HepG2 (cell line): ENCODE data around the gene SRD5A1. TPM values are rescaled to one million over a fixed set of nuclear protein-coding genes. Genes with fewer than 3 reads are reported as not detected.

Source experiments
- ATAC-seq: fragments of 200-7000 bp; cut with Tn5 transposase; 3 replicates; pipeline ENCODE4 v1.9.1; 2020; ENCODE audit warnings: mild to moderate bottlenecking, moderate library complexity
- BruUV-seq: library from RNA; stranded (reverse); fragments of 400-500 nt; replicated peaks from 2 replicates; lab custom pipeline; 2021; lab: Mats Ljungman, UMichigan
- CTCF ChIA-PET: fragments of 300-600 bp; formaldehyde crosslinking; extraction: SDS; loops from one replicate; lab custom pipeline; 2021; ENCODE audit warnings: low total read pairs, inconsistent platforms, low intra/inter-chr PET ratio; lab: Yijun Ruan, JAX
- POLR2A ChIA-PET: fragments of 350-600 bp; sonication (Branson Sonifier 250); formaldehyde crosslinking; loops from one replicate; lab custom pipeline; 2020; ENCODE audit warnings: antibody characterized with exemption, inconsistent platforms; lab: Yijun Ruan, JAX
- DNase-seq: peaks from one replicate; pipeline ENCODE4 v3.0.0-alpha.2; 2015; ENCODE audit warnings: low spot score
- FAIRE-seq: peaks from 3 replicates; lab custom pipeline; 2011; peaks lifted over from hg19 to GRCh38; lab: Jason Lieb, UNC
- H2AFZ ChIP-seq: one replicate; pipeline ENCODE4 v1.6.1; 2011; ENCODE audit warnings: low read length, inconsistent platforms
- H3K27ac ChIP-seq: fragments of 300-600 bp; 3 replicates; pipeline ENCODE4 v1.8.0; 2011; ENCODE audit warnings: mixed run types, mild to moderate bottlenecking, mixed read lengths, low read length, inconsistent platforms; ENCODE audit not compliant: insufficient read depth; ENCODE audit errors: extremely low read length
- H3K27me3 ChIP-seq, 2 experiments: fragments of 200-600 bp in 1 of 2; 2 replicates in 1 of 2; 3 replicates in 1 of 2; pipeline versions ENCODE4 v1.6.0 to v1.8.0; 2011; ENCODE audit warnings: low read length in 2 of 2, mild to moderate bottlenecking in 2 of 2, moderate library complexity in 2 of 2, inconsistent platforms in 1 of 2; ENCODE audit not compliant: insufficient read depth in 2 of 2, control insufficient read depth in 1 of 2
- H3K36me3 ChIP-seq, 2 experiments: fragments of 200-600 bp in 1 of 2; replicated peaks in 1 of 2; 2 replicates in 1 of 2; 3 replicates in 1 of 2; pipeline versions ENCODE4 v1.5.1 to v1.8.0; 2011; ENCODE audit warnings: low read length in 2 of 2, inconsistent platforms in 1 of 2; ENCODE audit not compliant: insufficient read depth in 2 of 2, control insufficient read depth in 1 of 2
- H3K4me1 ChIP-seq: 2 replicates; pipeline ENCODE4 v1.5.1; 2012; ENCODE audit warnings: low read length, inconsistent platforms; ENCODE audit not compliant: insufficient read depth
- H3K4me2 ChIP-seq: 2 replicates; pipeline ENCODE4 v1.6.0; 2011; ENCODE audit warnings: low read depth, low read length, inconsistent platforms
- H3K4me3 ChIP-seq, 3 experiments: fragments of 200-600 bp in 1 of 3; sonication (generic), shearing (Covaris generic) in 1 of 3; replicated peaks in 1 of 3; 2 replicates each; pipeline ENCODE4 v1.5.1; 2011 to 2016; ENCODE audit warnings: low read length in 3 of 3, inconsistent platforms in 2 of 3, low read depth in 2 of 3, mild to moderate bottlenecking in 2 of 3, control low read depth in 1 of 3, mixed read lengths in 1 of 3; ENCODE audit not compliant: insufficient read depth in 1 of 3
- H3K79me2 ChIP-seq: one replicate; pipeline ENCODE4 v1.6.1; 2011; ENCODE audit warnings: low read length, inconsistent platforms; ENCODE audit not compliant: insufficient read depth
- H3K9ac ChIP-seq: 2 replicates; pipeline ENCODE4 v1.6.0; 2011; ENCODE audit warnings: mild to moderate bottlenecking, low read depth, low read length, inconsistent platforms; ENCODE audit not compliant: insufficient read depth
- H3K9me3 ChIP-seq: 2 replicates; pipeline ENCODE4 v1.5.1; 2012; ENCODE audit warnings: mild to moderate bottlenecking, low read length
- H4K20me1 ChIP-seq: 2 replicates; pipeline ENCODE4 v1.6.0; 2011; ENCODE audit warnings: inconsistent platforms, mild to moderate bottlenecking, low read length, moderate library complexity; ENCODE audit not compliant: insufficient read depth
- GABPA ChIP-seq, 2 experiments: IDR thresholded peaks; 2 replicates each; pipeline ENCODE4 v1.6.1; 2011 to 2016; ENCODE audit warnings: low read depth in 2 of 2, low read length in 1 of 2, missing biosample characterization in 1 of 2, missing genetic modification characterization in 1 of 2
- HOXA3 ChIP-seq: sonication (generic); formaldehyde crosslinking; IDR thresholded peaks from 2 replicates; pipeline ENCODE4 v1.5.0; 2020; ENCODE audit warnings: missing genetic modification reagents
- IRF2 ChIP-seq: IDR thresholded peaks from 2 replicates; pipeline ENCODE4 v1.6.1; 2018; ENCODE audit warnings: missing genetic modification reagents, missing compliant biosample characterization
- NBN ChIP-seq: fragments of 450-650 bp; conservative IDR thresholded peaks from 2 replicates; pipeline ENCODE4 v1.6.1; 2017
- NR1H2 ChIP-seq: sonication (generic); formaldehyde crosslinking; IDR thresholded peaks from 2 replicates; pipeline ENCODE4 v1.8.1; 2022; ENCODE audit warnings: low read depth, missing genetic modification reagents, borderline replicate concordance
- RXRA ChIP-seq: sonication (generic); formaldehyde crosslinking; IDR thresholded peaks from 2 replicates; pipeline ENCODE4 v1.5.1; 2020; ENCODE audit warnings: missing genetic modification reagents
- SRSF1 ChIP-seq: fragments of 200-400 bp; formaldehyde crosslinking; optimal IDR thresholded peaks from 2 replicates; pipeline ENCODE3; 2017; ENCODE audit warnings: mild to moderate bottlenecking, low read depth, low read length, moderate library complexity
- TCF7 ChIP-seq: sonication (generic); IDR thresholded peaks from 2 replicates; pipeline ENCODE4 v1.6.1; 2016; ENCODE audit warnings: antibody characterized with exemption, low read depth
- ZBTB21 ChIP-seq: sonication (generic); formaldehyde crosslinking; IDR thresholded peaks from 2 replicates; pipeline ENCODE4 v1.4.0; 2020; ENCODE audit warnings: missing genetic modification reagents
- ZNF124 ChIP-seq: sonication (generic); formaldehyde crosslinking; IDR thresholded peaks from 2 replicates; pipeline ENCODE4 v1.4.0; 2020; ENCODE audit warnings: missing genetic modification reagents
- ZNF430 ChIP-seq: sonication (generic); formaldehyde crosslinking; IDR thresholded peaks from 2 replicates; pipeline ENCODE4 v1.9.0; 2021; ENCODE audit warnings: mild to moderate bottlenecking, missing genetic modification reagents
- ZNF761 ChIP-seq: sonication (generic); formaldehyde crosslinking; conservative IDR thresholded peaks from 2 replicates; pipeline ENCODE4 v1.4.0; 2020; ENCODE audit warnings: mild to moderate bottlenecking, missing genetic modification reagents
- ZNF788 ChIP-seq: sonication (generic); formaldehyde crosslinking; IDR thresholded peaks from 2 replicates; pipeline ENCODE4 v1.5.0; 2020; ENCODE audit warnings: mild to moderate bottlenecking, missing genetic modification reagents, borderline replicate concordance
- ZSCAN12 ChIP-seq: sonication (generic); formaldehyde crosslinking; IDR thresholded peaks from 2 replicates; pipeline ENCODE4 v1.9.0; 2021; ENCODE audit warnings: mild to moderate bottlenecking, missing genetic modification reagents
- ZSCAN21 ChIP-seq: sonication (generic); formaldehyde crosslinking; IDR thresholded peaks from 2 replicates; pipeline ENCODE4 v1.8.0; 2022; ENCODE audit warnings: mild to moderate bottlenecking, missing genetic modification reagents, moderate library complexity, borderline replicate concordance
- WGBS: methylation state at CpG from one replicate; pipeline ENCODE4 v1.1.6; 2017; ENCODE audit warnings: low lambda C conversion rate; 5-methylcytosine and 5-hydroxymethylcytosine counted together
- in situ Hi-C: cut with HindIII; loops from 2 replicates; pipeline ENCODE4 v1.10.0; 2017; ENCODE audit warnings: low pct_unique_long_range_greater_than_20kb; ENCODE audit not compliant: extremely low pct_ligation_motif_present
- intact Hi-C: fragments of 100-400 bp; cut with micrococcal nuclease; formaldehyde crosslinking; loops from one replicate; pipeline ENCODE4 v1.10.0; 2022; ENCODE audit not compliant: unreplicated experiment
- polyA plus RNA-seq, 8 experiments: library from polyadenylated mRNA; depleted of rRNA in 3 of 8; stranded (reverse) in 7 of 8; unstranded in 1 of 8; fragments of >200 nt; fragmentation: Illumina TruSeq in 4 of 8; extraction: Trizol in 4 of 8; gene quantifications; 2 replicates each; pipeline versions ENCODE4 v1.2.1 to v1.2.3, GENCODE V29; 2011 to 2016; ENCODE audit warnings: low read depth in 4 of 8, missing spikeins in 1 of 8, mixed read lengths in 1 of 8; ENCODE audit not compliant: insufficient read depth in 1 of 8
- total RNA-seq, 5 experiments: library from RNA; depleted of rRNA; stranded (reverse); fragments of >200 nt; fragmentation: Illumina TruSeq; extraction: Trizol; gene quantifications; 2 replicates each; pipeline ENCODE4 v1.2.3, GENCODE V29; 2016; ENCODE audit warnings: low read depth in 1 of 5
- TF ChIP-seq, protein P1 (sequence below): sonication (generic); formaldehyde crosslinking; IDR thresholded peaks from 2 replicates; pipeline ENCODE4 v1.5.0; 2020; ENCODE audit warnings: mild to moderate bottlenecking, missing genetic modification reagents
- TF ChIP-seq, protein P2 (sequence below): sonication (generic); formaldehyde crosslinking; IDR thresholded peaks from 2 replicates; pipeline ENCODE4 v1.5.0; 2020; ENCODE audit warnings: mild to moderate bottlenecking, missing genetic modification reagents
- TF ChIP-seq, protein P3 (sequence below): sonication (generic); formaldehyde crosslinking; IDR thresholded peaks from 2 replicates; pipeline ENCODE4 v1.4.0; 2020; ENCODE audit warnings: missing genetic modification reagents
- TF ChIP-seq, protein P4 (sequence below): sonication (generic); formaldehyde crosslinking; IDR thresholded peaks from 2 replicates; pipeline ENCODE4 v1.8.0; 2022; ENCODE audit warnings: mild to moderate bottlenecking, missing genetic modification reagents, moderate library complexity
- TF ChIP-seq, protein P5 (sequence below): sonication (generic); formaldehyde crosslinking; IDR thresholded peaks from 2 replicates; pipeline ENCODE4 v1.5.0; 2020; ENCODE audit warnings: missing genetic modification reagents

SRD5A1 gene
- total and polyA plus RNA-seq, 2 of the 13 experiments (the other 11 are each of a cell fraction or from before 2014, with no cell fraction given) = 6.1 to 9.9 TPM

DNA sequence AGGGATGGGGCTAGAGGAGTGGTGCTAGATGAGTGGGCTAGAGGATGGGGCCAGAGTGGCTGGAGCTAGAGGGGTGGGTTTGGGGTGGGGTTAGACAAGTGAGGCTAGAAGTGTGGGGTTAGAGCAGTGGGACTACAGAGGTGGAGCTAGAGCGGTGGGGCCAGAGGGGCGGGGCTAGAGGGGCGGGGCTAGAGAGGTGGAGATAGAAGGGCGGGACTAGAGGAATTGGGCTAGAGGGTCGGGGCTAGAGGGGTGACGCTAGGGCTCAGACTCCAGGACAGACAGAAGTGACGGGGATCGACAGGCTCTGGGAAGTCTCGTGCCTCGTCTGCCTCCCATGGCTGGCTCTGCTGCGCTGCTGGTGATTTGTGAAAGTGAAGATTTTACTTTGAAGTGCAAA lies 49.0 kb downstream of the SRD5A1 start:
- Histone ChIP-seq H3K4me3 (no peak overlapping the region), H3K4me1 (peaks cover 2% of the 10 kb centered on the region), H3K79me2 (no peaks in the 10 kb centered on the region), H3K9ac (no peak overlapping the region), H3K9me3 (no peaks in the 10 kb centered on the region), H3K4me2 (no peak overlapping the region), H3K36me3 (no peaks in the 10 kb centered on the region), H3K27ac (no peak overlapping the region), H4K20me1 (no peaks in the 10 kb centered on the region), H3K27me3 (no peaks in the 10 kb centered on the region; a peak in 1 of 5 replicates), H2AFZ (no peak overlapping the region)
- ChIA-PET CTCF (no interaction called here), POLR2A (no interaction called here)
- FAIRE-seq = no peak
- WGBS = 24% methylated on average over 11 of the region's 11 CpGs
- no peak for ATAC-seq
- in situ Hi-C loops = no loop called here
- TF ChIP-seq IRF2 = no peak
- TF ChIP-seq RXRA (CRISPR knock-in tag) = no peak
- TF ChIP-seq ZSCAN12 (CRISPR knock-in tag) = no peak
- TF ChIP-seq, protein P1, sequence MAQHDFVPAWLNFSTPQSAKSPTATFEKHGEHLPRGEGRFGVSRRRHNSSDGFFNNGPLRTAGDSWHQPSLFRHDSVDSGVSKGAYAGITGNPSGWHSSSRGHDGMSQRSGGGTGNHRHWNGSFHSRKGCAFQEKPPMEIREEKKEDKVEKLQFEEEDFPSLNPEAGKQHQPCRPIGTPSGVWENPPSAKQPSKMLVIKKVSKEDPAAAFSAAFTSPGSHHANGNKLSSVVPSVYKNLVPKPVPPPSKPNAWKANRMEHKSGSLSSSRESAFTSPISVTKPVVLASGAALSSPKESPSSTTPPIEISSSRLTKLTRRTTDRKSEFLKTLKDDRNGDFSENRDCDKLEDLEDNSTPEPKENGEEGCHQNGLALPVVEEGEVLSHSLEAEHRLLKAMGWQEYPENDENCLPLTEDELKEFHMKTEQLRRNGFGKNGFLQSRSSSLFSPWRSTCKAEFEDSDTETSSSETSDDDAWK (CRISPR knock-in tag) = no peak
- TF ChIP-seq ZNF788 = no peak
- no peak for TF ChIP-seq ZSCAN21
- no peak for TF ChIP-seq NR1H2
- no peak for TF ChIP-seq HOXA3 (CRISPR knock-in tag)
- no peak for TF ChIP-seq NBN
- no peak for TF ChIP-seq GABPA (IDR thresholded peaks at IDR 0.05; ENCODE audit: low read depth, low read length)
- no peak for TF ChIP-seq GABPA (CRISPR knock-in tag; IDR thresholded peaks at IDR 0.05; ENCODE audit: low read depth)
- TF ChIP-seq, protein P2, sequence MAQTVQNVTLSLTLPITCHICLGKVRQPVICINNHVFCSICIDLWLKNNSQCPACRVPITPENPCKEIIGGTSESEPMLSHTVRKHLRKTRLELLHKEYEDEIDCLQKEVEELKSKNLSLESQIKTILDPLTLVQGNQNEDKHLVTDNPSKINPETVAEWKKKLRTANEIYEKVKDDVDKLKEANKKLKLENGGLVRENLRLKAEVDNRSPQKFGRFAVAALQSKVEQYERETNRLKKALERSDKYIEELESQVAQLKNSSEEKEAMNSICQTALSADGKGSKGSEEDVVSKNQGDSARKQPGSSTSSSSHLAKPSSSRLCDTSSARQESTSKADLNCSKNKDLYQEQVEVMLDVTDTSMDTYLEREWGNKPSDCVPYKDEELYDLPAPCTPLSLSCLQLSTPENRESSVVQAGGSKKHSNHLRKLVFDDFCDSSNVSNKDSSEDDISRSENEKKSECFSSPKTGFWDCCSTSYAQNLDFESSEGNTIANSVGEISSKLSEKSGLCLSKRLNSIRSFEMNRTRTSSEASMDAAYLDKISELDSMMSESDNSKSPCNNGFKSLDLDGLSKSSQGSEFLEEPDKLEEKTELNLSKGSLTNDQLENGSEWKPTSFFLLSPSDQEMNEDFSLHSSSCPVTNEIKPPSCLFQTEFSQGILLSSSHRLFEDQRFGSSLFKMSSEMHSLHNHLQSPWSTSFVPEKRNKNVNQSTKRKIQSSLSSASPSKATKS (CRISPR knock-in tag) = no peak
- TF ChIP-seq TCF7 = no peak
- TF ChIP-seq, protein P3, sequence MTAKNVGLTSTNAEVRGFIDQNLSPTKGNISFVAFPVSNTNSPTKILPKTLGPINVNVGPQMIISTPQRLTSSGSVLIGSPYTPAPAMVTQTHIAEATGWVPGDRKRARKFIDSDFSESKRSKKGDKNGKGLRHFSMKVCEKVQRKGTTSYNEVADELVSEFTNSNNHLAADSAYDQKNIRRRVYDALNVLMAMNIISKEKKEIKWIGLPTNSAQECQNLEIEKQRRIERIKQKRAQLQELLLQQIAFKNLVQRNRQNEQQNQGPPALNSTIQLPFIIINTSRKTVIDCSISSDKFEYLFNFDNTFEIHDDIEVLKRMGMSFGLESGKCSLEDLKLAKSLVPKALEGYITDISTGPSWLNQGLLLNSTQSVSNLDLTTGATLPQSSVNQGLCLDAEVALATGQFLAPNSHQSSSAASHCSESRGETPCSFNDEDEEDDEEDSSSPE = no peak
- TF ChIP-seq, protein P4, sequence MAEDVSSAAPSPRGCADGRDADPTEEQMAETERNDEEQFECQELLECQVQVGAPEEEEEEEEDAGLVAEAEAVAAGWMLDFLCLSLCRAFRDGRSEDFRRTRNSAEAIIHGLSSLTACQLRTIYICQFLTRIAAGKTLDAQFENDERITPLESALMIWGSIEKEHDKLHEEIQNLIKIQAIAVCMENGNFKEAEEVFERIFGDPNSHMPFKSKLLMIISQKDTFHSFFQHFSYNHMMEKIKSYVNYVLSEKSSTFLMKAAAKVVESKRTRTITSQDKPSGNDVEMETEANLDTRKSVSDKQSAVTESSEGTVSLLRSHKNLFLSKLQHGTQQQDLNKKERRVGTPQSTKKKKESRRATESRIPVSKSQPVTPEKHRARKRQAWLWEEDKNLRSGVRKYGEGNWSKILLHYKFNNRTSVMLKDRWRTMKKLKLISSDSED = no peak
- TF ChIP-seq ZBTB21 = no peak
- no peak for TF ChIP-seq SRSF1
- TF ChIP-seq, protein P5, sequence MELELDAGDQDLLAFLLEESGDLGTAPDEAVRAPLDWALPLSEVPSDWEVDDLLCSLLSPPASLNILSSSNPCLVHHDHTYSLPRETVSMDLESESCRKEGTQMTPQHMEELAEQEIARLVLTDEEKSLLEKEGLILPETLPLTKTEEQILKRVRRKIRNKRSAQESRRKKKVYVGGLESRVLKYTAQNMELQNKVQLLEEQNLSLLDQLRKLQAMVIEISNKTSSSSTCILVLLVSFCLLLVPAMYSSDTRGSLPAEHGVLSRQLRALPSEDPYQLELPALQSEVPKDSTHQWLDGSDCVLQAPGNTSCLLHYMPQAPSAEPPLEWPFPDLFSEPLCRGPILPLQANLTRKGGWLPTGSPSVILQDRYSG (CRISPR knock-in tag) = no peak
- no peak for TF ChIP-seq ZNF761 (CRISPR knock-in tag)
- no peak for TF ChIP-seq ZNF124
- TF ChIP-seq ZNF430 (CRISPR knock-in tag) = no peak
- intact Hi-C loops = no loop called here
- BruUV-seq = no TSS peak
- no peak for DNase-seq
